ENCODE results near the gene RIPOR2.

Gene RIPOR2

GRCh38 chr6:24935366-24936152 lies at the start of gene RIPOR2:
Gene RIPOR2 (minus strand): TSS chr6:24935960. CDS start chr6:24935898, 62 bp downstream.
- peak; percentile 53 to 66 for DNase-seq (ENCODE audit: low read depth in 2 of 2)

GRCh38 chr6:24985323-24985722 lies 49.6 kb upstream of the RIPOR2 start:
- DNase-seq (ENCODE audit: low read depth in 2 of 2): no peak

- no peak for DNase-seq (ENCODE audit: low read depth in 2 of 2)
Observed at GRCh38 chr6:24982231-24982630, 46.5 kb upstream of the RIPOR2 start.

- DNase-seq (ENCODE audit: low read depth in 2 of 2): no peak
Observed at GRCh38 chr6:24981386-24981760, 45.6 kb upstream of the RIPOR2 start.

- DNase-seq (ENCODE audit: low read depth in 2 of 2): no peak
Observed at GRCh38 chr6:24980507-24981385, 45.0 kb upstream of the RIPOR2 start.

- no peak for DNase-seq (ENCODE audit: low read depth in 2 of 2)
Observed at GRCh38 chr6:24979176-24979575, 43.4 kb upstream of the RIPOR2 start.

- peak in 1 of 2 donors; percentile 22 for DNase-seq (ENCODE audit: low read depth in 2 of 2)
Observed at GRCh38 chr6:24974182-24975171, 38.7 kb upstream of the RIPOR2 start.

- DNase-seq (ENCODE audit: low read depth in 2 of 2): no peak
Observed at GRCh38 chr6:24972311-24972958, 36.7 kb upstream of the RIPOR2 start.

- DNase-seq (ENCODE audit: low read depth in 2 of 2): no peak
Observed at GRCh38 chr6:24971067-24971466, 35.3 kb upstream of the RIPOR2 start.

GRCh38 chr6:24969343-24969860 lies 33.6 kb upstream of the RIPOR2 start:
- DNase-seq (ENCODE audit: low read depth in 2 of 2): no peak

- no peak for DNase-seq (ENCODE audit: low read depth in 2 of 2)
Observed at GRCh38 chr6:24968783-24969182, 33.0 kb upstream of the RIPOR2 start.

GRCh38 chr6:24967211-24967610 lies 31.5 kb upstream of the RIPOR2 start:
- no peak for DNase-seq (ENCODE audit: low read depth in 2 of 2)

GRCh38 chr6:24966381-24966780 lies 30.6 kb upstream of the RIPOR2 start:
- DNase-seq (ENCODE audit: low read depth in 2 of 2): no peak

- DNase-seq (ENCODE audit: low read depth in 2 of 2): no peak
Observed at GRCh38 chr6:24963887-24964570, 28.3 kb upstream of the RIPOR2 start.

GRCh38 chr6:24963339-24963738 lies 27.6 kb upstream of the RIPOR2 start:
- no peak for DNase-seq (ENCODE audit: low read depth in 2 of 2)

GRCh38 chr6:24961852-24962251 lies 26.1 kb upstream of the RIPOR2 start:
- no peak for DNase-seq (ENCODE audit: low read depth in 2 of 2)

- DNase-seq (ENCODE audit: low read depth in 2 of 2): no peak
Observed at GRCh38 chr6:24960991-24961475, 25.3 kb upstream of the RIPOR2 start.

GRCh38 chr6:24959319-24959718 lies 23.6 kb upstream of the RIPOR2 start:
- no peak for DNase-seq (ENCODE audit: low read depth in 2 of 2)

- no peak for DNase-seq (ENCODE audit: low read depth in 2 of 2)
Observed at GRCh38 chr6:24957199-24957598, 21.4 kb upstream of the RIPOR2 start.

GRCh38 chr6:24953726-24954125 lies 18.0 kb upstream of the RIPOR2 start:
- DNase-seq (ENCODE audit: low read depth in 2 of 2): no peak

Measured in stimulated activated CD8-positive, alpha-beta memory T cell treated with anti-CD3 and anti-CD28 coated beads, Interleukin-15, amount 100 ng/mL, for 48 hours (primary cell).